PC-3 (cell line): Measurements from ENCODE around the gene PDIK1L.

Experiments
- EZH2 ChIP-seq: fragments of 300-600 bp; sonication (generic); IDR thresholded peaks from one replicate; pipeline ENCODE4 v1.6.1; 2017; ENCODE audit warnings: antibody characterized with exemption, mild to moderate bottlenecking, low read length; ENCODE audit not compliant: unreplicated experiment
- TF ChIP-seq, protein P1 (sequence below): fragments of 300-600 bp; sonication (generic); conservative IDR thresholded peaks from 2 replicates; pipeline ENCODE4 v1.5.1; 2017; ENCODE audit warnings: antibody characterized with exemption, low read depth, mild to moderate bottlenecking, low read length

DNA sequence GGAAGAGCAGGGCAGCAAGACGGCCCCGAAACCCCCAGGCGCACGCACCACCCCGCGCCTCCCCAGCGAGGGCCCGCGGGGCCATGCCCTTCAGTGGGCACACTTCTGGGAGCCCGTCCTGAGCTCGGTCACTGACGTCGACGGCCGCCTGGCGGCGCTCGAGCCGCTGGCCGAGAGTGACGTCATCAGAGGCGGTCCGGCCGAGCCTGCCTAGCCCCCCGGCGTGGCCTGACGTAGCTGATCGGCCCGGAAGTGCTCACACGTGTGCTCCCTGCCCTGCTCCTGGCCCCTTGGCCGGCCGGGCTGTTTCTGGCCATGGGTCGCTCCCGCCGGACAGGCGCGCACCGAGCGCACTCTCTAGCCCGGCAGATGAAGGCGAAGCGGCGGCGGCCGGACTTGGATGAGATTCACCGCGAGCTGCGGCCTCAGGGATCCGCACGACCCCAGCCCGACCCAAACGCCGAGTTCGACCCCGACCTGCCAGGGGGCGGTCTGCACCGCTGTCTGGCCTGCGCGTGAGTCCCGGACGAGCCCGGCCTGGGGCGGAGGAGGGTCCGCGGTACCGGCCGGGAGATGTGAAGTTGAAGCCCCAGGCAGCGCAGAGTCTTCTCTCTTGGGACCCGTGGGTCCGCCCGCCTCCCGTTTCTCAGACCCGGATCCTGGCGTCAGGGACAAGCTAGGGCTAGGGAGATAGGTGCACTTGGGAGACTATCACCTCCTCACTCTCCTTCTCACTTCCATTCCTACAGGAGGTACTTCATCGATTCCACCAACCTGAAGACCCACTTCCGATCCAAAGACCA is 58.2 kb downstream of the PDIK1L start, which contains the start of gene ZNF593:
- TF ChIP-seq, protein P1, sequence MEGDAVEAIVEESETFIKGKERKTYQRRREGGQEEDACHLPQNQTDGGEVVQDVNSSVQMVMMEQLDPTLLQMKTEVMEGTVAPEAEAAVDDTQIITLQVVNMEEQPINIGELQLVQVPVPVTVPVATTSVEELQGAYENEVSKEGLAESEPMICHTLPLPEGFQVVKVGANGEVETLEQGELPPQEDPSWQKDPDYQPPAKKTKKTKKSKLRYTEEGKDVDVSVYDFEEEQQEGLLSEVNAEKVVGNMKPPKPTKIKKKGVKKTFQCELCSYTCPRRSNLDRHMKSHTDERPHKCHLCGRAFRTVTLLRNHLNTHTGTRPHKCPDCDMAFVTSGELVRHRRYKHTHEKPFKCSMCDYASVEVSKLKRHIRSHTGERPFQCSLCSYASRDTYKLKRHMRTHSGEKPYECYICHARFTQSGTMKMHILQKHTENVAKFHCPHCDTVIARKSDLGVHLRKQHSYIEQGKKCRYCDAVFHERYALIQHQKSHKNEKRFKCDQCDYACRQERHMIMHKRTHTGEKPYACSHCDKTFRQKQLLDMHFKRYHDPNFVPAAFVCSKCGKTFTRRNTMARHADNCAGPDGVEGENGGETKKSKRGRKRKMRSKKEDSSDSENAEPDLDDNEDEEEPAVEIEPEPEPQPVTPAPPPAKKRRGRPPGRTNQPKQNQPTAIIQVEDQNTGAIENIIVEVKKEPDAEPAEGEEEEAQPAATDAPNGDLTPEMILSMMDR, result peak; percentile 81
- no peak for TF ChIP-seq EZH2
